NOMO-1 treated with dmso at 0.1 percent for 144 hours (cell line): ENCODE results near the gene TFDP2.
"Not testable (repeated sequence)": the region's sequence is repeated elsewhere in the genome, so short reads cannot be mapped to it uniquely, and the experiment has no call there.

Experiments
- DNase-seq: peaks from one replicate; lab custom pipeline; 2025; ENCODE audit not compliant: unreplicated experiment; lab: John Stamatoyannopoulos, UW

The TFDP2 gene

DNA sequence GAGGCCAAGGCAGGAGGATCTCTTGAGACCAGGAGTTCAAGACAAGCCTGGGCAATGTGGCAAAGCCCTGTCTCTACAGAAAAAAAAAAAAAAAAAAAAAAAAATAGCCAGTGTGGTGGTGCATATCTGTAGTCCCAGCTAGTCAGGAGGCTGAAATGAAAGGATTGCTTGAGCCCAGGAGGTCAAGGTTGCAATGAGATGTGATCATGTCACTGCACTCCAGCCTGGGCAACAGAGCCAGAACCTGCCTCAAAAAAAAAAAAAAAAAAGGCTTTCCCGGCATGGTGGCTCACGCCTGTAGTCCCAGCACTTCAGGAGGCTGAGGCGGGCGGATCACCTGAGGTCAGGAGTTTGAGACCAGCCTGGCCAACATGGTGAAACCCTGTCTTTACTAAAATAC, 73.7 kb downstream of the TFDP2 start:
- DNase-seq: not testable (repeated sequence)

DNA sequence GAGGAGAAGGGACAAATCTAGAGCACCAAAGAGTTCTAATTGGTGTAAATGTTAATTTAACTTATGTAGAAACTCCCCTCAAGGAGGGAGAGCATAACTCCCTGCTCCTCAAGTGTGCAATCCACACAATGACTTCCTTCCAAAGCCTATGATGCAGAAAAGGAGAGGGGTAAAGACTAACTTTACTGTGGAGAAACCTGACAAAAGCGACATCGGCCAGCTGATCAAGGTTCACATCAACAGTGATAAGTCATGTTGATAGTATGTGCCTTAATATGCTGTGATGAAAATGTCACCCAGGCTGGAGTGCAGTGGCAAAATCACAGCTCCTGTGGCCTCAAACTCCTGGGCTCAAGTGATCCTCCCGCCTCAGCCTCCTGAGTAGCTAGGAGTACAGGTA, 76.5 kb downstream of the TFDP2 start:
- no peak for DNase-seq

DNA sequence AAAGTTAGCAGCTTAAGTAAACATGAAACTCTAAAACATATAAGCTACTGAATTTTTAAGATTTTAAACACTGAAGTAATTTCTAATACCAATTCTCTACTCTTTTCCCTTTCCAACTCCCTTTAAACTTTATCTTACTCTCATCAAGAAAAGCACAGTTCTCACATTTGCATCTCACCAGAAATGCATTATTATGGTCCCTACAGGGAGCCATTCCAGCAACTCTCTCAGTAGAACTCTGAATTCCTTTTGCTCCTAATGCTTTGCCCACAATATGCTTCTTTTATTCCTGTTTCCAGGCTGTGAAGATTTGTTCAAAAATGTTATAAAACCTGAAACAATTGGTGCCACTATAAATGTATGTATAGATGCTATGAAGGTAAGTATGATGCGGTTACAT, 83.4 kb downstream of the TFDP2 start:
- no peak for DNase-seq

DNA sequence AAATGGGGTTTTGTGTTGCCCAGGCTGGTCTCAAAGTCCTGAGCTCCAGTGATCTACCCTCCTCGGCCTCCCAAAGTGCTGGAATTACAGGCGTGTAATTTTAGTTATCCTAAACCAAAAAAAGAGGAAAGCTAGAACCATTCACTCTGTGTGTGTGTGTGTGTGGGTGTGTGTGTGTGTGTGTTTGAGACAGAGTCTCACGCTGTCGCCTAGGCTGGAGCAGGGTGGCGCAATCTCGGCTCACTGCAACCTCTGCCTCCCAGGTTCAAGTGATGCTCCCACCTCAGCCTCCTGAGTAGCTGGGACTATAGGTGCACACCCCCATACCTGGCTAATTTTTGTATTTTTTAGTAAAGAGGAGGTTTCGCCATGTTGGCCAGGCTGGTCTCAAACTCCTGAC, 84.0 kb downstream of the TFDP2 start:
- no peak for DNase-seq

DNA sequence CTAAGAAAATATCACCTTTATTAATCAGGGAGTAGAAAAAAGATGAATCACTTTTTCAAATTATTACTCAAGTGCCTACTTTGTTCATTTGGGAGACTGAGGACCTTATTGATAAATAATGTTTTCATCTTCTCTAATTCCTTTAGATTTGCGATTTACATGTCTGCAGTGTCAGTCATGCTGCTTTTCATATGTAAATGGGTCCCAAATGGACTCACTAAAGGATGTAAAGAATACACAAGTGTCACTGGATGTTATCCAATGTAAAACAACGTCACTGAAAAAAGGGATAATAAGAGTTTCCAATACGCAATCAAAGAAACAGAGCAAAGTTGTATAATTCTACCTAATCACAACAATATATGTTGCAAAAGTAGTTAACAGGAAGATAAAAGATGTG, 84.9 kb downstream of the TFDP2 start:
- no peak for DNase-seq

DNA sequence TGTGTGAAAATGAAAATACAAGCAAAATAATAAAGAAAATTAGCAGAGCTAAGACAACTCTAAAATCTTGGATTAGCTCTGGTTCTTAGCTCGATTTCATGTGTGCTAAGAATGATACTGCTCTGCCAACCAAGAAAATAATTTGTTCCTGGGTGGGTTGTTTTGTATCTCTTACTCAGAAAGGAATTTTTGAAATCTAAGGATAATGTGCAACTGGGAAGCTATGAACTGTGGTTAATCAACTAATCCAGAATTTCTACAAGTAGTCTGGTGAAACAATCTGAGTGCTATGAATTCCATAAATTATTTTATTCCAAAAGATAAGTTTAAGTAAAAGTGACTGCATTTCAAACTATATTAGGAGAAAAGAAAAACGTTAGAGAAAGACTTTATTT, 92.0 kb downstream of the TFDP2 start:
- no peak for DNase-seq

DNA sequence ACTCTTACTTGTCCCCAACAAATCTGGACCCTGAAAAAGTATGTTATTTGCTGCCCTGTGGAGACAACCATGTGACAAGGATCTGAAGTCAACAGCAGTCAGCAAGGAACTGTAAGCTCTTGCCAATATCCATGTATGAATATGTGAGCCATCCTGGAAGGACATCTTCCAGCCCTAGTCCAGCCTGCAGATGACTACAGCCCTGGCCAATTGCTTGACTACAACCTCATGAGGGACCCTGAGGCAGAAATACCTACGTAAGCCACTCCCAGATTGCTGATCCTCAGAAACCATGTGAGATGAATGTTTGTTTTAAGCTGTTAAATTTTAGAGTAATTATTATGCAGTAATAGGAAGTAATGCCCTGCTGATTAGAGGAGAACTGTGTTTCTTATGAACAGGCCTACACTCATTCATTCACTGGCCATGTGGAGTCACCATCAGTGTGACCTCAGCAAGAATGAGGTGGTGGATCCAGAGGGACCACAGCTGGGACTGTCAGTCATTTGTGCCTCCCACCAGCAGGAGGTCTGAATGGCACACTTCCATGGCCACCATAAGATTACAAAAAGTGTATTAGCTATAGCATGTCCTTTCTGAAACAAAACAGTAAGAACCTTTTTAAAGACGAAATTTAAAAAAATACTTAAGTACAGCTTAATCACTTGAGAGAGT, 92.6 kb downstream of the TFDP2 start:
- DNase-seq: no peak

DNA sequence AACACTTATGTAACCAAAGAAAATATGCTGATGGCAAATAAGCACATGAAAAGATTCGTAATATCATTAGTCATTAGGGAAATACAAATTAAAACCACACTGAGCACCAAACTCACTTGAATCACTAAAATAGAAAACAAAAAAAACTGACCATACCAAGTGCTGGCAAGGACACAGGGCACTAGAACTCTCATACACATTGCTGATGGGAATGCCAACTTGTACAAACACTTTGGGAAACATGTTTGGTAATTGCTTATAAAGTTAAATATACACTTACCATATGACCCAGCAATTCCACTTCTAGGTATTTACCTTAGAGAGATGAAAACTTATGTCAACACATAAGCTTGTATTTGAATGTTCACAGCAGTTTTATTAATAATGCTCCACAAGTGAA, 95.5 kb downstream of the TFDP2 start:
- DNase-seq: no peak

DNA sequence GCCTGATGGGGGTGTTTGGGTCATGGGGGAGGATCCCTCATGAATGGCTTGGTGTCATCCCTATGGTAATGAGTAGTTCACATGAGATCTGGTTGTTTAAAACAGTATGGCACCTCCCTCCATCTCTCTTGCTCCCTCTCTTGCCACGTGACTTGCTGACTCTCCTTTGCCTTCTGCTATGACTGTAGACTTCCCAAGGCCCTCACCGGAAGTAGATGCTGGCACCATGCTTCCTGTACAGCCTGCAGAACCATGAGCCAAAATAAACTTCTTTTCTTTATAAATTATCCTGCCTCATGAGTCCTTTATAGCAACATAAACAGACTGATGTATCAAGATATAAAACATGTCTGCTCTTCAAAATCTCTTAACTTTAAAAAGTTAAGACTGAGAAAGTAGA, 96.1 kb downstream of the TFDP2 start:
- no peak for DNase-seq

DNA sequence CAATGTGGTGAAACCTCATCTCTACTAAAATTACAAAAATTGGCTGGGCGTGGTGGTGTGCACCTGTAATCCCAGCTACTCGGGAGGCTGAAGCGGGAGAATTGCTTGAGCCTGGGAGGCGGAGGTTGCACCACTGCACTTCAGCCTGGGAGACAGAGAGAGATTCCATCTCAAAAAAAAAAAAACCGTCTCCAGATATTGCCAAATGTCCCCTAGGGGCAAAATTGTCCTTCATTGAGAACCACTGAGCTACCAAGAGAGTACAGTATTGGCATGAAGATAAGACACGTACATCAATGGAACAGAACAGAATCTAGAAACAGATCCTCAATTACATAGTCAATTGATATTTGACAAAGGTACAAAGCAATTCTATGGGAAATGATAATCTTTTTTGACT, 98.0 kb downstream of the TFDP2 start:
- DNase-seq: no peak

DNA sequence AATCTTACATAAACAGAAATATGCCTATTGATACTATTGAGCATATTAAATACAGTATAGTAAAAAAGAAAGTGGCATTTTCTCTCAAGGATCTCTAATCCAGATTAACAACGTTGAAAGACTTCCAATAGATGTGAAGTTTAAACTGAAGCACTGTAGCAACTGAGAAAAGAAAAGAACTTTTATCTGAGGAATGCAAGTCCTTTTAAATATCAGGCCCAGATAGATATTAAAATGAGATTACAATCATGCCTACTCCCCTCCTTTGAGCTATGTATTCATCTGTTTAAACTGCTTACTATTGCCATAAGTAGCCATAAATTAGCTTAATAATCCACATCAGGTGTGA, 102.3 kb downstream of the TFDP2 start:
- DNase-seq: no peak

DNA sequence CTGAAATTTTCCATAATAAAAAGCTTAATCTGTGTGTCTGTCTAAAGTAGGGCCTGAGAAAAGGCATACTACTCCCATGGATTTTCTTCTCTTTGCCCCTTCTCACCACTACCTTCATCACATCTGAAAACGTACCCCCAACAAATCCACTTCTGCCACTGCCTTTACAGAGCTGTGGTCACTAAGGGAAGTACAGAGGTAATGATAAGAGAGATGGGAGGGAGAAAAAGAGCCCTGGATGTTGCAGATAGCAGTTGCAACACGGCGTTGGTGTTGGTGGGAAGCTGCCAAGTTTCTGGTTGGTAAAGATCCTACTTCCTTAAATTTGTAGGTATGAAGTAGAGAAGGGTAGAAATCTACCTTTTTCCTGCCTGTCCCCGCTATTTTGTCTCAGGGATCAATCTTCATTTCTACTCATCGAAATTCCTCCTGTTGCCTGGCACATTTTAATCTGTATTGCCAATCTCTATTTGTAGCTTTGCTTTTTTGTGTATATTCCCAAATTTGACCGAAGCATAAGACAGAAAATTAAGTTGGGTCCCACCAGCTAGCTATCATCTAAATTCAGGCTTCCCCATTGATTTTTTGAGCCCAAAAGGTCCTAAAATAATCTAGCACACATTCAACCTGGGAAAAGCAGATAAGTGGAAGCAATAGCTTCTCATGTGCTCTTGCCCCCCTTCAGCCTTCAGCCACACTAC, 102.9 kb downstream of the TFDP2 start:
- peak; percentile 92 for DNase-seq

DNA sequence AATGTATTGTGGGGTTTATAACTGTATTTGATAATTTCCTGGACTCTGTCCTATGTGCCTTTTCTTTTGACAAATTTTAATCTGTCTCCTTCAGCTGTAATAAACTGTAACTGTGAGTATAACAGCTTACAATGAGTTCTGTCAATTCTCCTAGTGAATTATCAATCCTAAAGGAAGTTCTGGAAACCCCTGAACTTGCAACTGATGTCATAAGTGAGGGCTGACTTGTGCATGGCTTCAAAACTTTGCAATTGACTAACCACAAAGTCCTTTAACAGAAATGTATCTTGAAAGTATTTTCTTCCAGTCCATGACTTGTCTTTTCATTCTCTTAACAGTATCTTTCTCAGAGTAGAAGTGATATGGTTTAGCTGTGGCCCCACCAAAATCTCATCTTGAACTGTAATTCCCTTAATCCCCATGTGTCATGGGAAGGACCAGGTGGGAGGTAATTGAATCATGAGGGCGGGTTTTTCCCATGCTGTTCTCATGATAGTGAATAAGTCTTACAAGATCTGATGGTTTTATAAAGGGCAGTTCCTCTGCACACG, 108.3 kb downstream of the TFDP2 start:
- no peak for DNase-seq

DNA sequence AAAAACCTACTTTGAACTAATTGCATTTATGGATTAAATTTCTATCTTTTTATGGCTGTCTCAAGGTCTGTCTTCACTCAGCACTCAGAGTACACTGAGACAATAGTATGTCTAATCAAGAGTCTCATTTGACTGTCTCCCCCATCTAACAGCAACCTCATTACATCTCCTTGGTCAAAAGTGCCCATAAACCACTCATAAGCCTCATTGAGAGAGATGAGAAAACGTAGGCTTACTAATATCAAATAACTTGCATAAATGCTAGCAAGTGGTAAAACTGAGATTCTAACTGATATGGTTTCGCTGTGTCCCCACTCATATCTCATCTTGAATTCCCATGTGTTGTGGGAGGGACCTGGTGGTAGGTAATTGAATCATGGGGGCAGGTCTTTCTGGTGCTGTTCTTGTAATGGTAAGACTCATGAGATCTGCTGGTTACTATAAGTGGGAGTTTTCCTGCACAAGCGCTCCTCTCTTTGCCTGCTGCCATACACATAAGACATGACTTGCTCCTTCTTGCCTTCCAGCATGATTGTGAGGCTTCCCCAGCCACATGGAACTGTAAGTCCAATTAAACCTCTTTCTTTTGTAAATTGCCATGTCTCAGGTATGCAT, 113.9 kb downstream of the TFDP2 start:
- no peak for DNase-seq

DNA sequence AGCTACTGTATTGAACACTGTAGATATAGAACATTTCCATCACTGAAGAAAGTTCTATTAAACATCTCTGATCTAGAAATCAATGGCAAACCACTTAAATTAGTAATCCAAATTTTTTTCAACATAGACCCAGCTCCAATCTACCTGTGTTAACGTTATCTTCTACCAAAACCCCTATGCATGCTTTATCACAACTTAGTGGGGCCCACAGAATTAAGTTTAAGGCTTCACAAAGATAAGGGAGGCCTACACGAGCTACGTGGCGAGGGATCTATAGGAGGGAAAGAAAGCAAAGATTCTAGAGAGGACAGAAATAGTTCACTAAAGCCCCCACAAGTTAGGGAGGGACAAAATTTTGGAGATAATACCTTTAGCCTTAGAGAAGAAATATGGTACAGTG, 116.1 kb downstream of the TFDP2 start:
- DNase-seq: no peak

DNA sequence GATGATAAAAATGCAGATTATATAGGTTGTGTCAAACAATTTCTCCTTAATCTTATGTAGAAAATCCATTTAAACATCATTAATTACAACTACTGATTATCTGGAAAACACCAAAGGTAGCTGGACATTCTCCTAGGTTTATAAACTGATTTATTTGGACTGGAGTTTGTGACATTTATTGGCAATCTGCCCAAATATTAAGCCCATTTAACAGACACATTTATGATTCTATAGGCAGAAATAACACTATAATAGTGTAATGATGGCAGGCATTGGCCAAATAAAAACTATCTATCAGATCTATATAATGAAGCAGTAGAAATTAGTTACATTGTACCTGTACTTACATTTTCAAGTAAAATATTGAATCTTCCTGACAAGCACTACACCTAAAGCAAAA, 117.8 kb downstream of the TFDP2 start:
- no peak for DNase-seq

DNA sequence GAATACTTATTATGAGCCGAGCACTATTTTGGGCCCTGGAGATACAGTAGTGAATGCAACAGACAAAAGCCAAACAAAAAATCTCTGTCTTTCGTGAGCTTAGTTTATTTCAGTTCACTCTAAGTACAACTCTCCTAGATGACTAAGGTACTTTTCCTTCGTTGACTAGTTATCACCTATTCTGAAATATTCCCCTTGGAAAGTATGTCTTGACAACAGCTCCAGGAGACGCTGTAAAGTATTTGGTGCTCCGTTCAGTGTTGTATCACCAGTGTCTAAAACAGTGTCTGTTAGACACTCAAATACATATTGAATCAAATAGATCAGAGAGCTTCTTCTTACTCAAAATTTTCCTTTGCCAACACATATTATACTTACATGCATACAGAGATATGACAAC, 119.6 kb downstream of the TFDP2 start:
- DNase-seq: no peak

DNA sequence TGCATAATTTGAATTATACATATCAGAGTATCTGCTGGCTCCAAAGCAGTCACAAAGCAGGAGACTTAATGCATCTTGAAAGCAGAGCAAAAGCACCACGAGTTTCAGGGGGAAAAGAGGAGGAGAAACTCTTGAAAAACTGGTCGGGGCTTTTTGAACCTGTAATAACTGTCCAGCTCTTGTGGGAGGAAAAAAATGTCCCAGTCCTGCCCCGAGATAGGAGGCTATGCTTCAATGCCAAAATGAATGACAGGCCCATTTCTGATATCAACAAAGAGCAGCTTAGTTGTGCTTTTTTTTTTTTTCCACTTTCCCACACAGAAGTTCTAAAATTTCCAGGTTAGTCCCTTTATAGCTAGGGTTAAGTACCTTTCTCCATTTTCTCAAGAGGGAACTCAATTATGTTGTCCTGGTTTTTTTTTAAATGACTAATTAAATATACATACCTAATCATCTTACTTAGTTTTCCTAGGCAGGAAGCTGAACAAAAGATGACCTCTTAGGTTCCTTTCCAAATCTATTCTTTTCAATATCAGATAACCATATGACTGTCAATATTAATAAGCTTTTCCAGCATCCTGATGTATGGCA, 120.2 kb downstream of the TFDP2 start:
- DNase-seq: no peak

DNA sequence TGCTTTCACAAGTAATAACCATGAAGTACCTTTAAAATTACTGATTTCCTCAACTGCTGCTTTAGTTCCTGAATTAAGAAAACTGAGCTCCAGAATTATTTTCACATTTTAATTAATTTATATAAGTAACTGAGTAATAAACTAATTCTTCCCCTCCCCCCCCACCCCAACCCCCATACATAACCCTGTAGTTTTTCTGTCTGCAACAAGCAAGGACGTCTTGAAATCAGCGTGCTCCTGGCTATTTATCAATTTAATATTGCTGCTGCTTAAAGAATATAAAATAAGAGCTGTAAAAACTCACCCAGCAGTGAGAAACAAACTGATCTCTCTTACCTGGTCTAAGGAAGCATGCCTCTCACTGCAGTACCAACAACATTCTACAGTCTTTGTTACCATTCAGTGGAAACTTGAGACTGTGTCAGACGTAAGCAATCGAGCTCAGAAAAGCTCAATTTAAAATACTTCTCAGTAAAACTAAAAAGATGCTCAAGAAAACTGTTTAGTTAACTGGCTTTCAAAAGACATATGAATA, 121.0 kb downstream of the TFDP2 start:
- DNase-seq: peak; percentile 31

DNA sequence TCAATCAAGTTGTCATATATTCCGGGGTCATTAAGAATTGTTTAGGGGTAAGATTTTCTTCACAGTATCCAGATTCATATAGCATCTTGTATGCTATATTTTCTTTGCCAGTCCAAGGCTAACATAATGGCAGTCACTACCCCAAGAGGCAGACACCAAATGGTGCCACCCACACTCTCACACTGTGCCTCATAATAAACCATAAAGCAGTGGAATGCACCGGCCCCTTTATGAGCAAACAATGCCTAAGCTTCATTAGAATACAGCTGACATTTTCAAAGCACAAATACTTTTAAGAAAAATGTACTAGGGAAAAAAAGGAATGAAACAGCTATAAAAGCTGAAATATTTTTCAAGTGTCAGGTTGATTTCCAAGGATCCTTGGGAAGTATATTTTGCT, 121.6 kb downstream of the TFDP2 start:
- peak; percentile 18 for DNase-seq

DNA sequence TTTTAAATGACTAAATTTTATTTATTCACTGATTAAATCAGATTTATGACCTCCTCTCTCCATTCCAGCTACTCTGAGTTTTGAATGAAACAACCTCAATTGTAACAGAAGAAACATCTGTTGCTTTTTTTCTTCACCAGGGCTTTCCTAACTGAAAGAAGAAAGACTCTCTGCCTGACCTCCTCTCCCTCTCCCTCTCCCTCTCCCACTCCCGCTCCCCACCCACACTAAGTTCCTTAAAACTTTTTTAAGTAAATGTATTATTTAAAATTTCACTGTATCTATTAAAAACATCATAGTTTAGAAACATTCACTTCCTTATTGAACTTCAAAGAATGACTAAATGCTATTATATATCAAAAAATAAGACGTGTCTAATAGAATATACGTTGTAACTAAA, 122.0 kb downstream of the TFDP2 start:
- DNase-seq: no peak

DNA sequence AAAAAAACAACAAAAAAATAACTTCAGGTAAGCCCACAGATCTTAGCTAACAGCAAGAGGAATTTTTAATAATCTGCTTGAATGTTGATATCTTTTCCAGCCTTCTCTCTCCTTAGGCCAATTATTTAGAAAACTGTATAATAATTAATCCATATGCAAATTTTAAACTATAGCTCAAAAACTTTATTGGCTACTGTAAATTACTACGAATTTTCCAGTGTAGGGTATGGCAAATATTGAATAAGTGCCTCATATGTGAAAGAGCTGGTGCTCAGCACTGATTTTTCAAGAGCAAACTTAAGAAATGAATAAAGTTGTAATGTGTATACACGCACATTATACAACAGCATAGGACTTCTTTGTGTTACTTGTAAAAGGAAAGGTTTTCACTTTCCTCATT, 123.0 kb downstream of the TFDP2 start:
- no peak for DNase-seq
